PFSK-1 (cell line): ENCODE measurements around the gene KCNQ1.

Experiments used
- TAF1 ChIP-seq: IDR thresholded peaks from 2 replicates; pipeline ENCODE4 v1.6.1; 2012; ENCODE audit warnings: low read length, control low read depth, borderline replicate concordance; ENCODE audit not compliant: insufficient read depth
- TF ChIP-seq, protein P1 (sequence below), 2 experiments: IDR thresholded peaks; 2 replicates each; pipeline versions ENCODE4 v1.6.1 to v1.8.0; 2011 to 2012; ENCODE audit warnings: low read depth in 2 of 2, low read length in 2 of 2, control low read depth in 1 of 2, inconsistent platforms in 1 of 2, mild to moderate bottlenecking in 1 of 2, moderate library complexity in 1 of 2; ENCODE audit not compliant: insufficient read depth in 1 of 2

DNA sequence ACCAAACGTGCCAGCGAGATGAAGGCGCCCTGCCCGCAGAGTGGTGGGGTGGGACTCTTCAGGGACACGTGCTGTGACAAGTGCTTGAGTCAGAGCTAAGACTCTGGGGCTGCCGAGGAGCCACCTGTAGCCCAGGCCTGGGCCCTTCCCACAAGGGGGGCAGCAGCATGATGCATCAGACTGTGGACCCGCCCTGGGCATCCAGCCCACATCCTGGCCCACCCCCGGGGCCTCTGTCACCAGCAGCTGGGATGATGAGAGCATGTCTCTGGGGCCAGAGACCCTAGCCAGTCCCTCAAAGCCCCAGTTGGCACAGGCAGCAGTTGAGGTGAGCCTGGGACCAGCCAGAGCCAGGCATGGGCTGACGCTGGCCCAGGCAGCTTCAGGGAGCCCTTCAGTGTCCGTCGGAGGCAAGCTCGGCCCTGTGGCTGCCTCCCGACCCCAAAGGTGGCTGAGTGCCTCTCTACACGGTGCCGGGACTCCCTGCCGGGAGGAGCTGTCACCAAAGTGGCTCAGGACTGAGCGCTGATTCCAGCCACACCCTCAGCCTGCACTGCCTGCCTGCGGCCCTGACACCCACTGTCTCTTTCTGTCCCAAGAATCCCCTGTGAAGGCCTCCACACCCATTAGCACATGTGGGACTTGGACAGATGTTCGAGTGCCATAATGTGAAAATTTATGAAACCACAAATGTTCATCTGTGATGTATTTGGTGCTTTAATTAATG is 399.5 kb downstream of the KCNQ1 start:
- TF ChIP-seq TAF1 = no peak
- TF ChIP-seq, protein P1, sequence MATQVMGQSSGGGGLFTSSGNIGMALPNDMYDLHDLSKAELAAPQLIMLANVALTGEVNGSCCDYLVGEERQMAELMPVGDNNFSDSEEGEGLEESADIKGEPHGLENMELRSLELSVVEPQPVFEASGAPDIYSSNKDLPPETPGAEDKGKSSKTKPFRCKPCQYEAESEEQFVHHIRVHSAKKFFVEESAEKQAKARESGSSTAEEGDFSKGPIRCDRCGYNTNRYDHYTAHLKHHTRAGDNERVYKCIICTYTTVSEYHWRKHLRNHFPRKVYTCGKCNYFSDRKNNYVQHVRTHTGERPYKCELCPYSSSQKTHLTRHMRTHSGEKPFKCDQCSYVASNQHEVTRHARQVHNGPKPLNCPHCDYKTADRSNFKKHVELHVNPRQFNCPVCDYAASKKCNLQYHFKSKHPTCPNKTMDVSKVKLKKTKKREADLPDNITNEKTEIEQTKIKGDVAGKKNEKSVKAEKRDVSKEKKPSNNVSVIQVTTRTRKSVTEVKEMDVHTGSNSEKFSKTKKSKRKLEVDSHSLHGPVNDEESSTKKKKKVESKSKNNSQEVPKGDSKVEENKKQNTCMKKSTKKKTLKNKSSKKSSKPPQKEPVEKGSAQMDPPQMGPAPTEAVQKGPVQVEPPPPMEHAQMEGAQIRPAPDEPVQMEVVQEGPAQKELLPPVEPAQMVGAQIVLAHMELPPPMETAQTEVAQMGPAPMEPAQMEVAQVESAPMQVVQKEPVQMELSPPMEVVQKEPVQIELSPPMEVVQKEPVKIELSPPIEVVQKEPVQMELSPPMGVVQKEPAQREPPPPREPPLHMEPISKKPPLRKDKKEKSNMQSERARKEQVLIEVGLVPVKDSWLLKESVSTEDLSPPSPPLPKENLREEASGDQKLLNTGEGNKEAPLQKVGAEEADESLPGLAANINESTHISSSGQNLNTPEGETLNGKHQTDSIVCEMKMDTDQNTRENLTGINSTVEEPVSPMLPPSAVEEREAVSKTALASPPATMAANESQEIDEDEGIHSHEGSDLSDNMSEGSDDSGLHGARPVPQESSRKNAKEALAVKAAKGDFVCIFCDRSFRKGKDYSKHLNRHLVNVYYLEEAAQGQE (IDR thresholded peaks at IDR 0.05; ENCODE audit: insufficient read depth in 1 of 2, low read depth in 2 of 2, low read length in 2 of 2) = no peak
